Immature natural killer cell (primary cell): ENCODE measurements around the gene RTP1. TPM values are rescaled to one million over a fixed set of nuclear protein-coding genes. Genes with fewer than 3 reads are reported as not detected.

Experiments used
- DNase-seq, 3 donors: peaks; one replicate each; pipeline ENCODE4 v3.0.0; 2022; ENCODE audit warnings: mixed read lengths in 1 of 3
- H3K27ac Mint-ChIP-seq, 6 donors: one replicate each; pipeline ENCODE4 v1.8.0; 2020; ENCODE audit warnings: mixed read lengths in 6 of 6, mild to moderate bottlenecking in 5 of 6, inconsistent platforms in 4 of 6, moderate library complexity in 3 of 6
- H3K27me3 Mint-ChIP-seq, 3 donors: one replicate each; pipeline ENCODE4 v1.8.0; 2020 to 2021; ENCODE audit warnings: low read depth in 3 of 3, mild to moderate bottlenecking in 3 of 3, mixed read lengths in 3 of 3, moderate library complexity in 3 of 3, inconsistent platforms in 1 of 3
- H3K36me3 Mint-ChIP-seq, 3 donors: one replicate each; pipeline ENCODE4 v1.8.0; 2020; ENCODE audit warnings: mixed read lengths in 3 of 3, inconsistent platforms in 2 of 3, mild to moderate bottlenecking in 2 of 3
- H3K4me1 Mint-ChIP-seq, 2 donors: one replicate each; pipeline ENCODE4 v1.8.0; 2020; ENCODE audit warnings: inconsistent platforms in 2 of 2, mild to moderate bottlenecking in 2 of 2, mixed read lengths in 2 of 2, moderate library complexity in 1 of 2
- H3K4me3 Mint-ChIP-seq, 5 donors: one replicate each; pipeline ENCODE4 v1.8.0; 2020; ENCODE audit warnings: mild to moderate bottlenecking in 5 of 5, mixed read lengths in 5 of 5, inconsistent platforms in 3 of 5, moderate library complexity in 3 of 5
- H3K9me3 Mint-ChIP-seq, 6 donors: one replicate each; pipeline ENCODE4 v1.8.0; 2020; ENCODE audit warnings: mild to moderate bottlenecking in 6 of 6, mixed read lengths in 6 of 6, inconsistent platforms in 4 of 6, moderate library complexity in 3 of 6
- polyA plus RNA-seq, 3 donors: library from polyadenylated mRNA; unstranded; fragments of 300-500 nt; fragmentation: Illumina TruSeq; gene quantifications; one replicate each; pipeline ENCODE4 v1.2.3, GENCODE V29; 2021

The RTP1 gene
- polyA plus RNA-seq, 3 donors from 2014 or later, result not detected

DNA sequence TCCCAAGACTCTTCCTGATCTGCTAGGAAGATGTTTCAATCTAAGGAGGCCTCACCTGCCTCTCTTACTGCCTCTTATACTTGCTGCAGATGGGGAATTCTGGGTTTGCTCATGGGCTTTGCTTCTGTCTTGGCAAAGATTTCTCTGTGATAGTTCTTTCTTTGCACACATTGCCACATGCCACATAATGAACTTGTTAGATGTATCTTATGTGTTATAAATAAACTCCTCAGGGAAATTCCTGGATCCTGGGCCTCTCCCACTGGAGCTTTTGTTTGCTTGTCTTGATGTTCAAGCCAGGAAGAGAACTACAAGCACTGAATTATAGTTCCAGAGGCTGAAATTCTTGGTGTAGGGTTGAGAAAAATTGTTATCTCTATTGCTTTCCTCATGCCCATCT lies 12.2 kb downstream of the RTP1 start:
- no peaks in the 10 kb centered on the region for H3K4me1 Mint-ChIP-seq
- H3K4me3 Mint-ChIP-seq, result no peak overlapping the region
- H3K9me3 Mint-ChIP-seq, result no peaks in the 10 kb centered on the region
- peaks cover 0 to 9% (median 1%) of the 10 kb centered on the region in 3 donors for H3K27me3 Mint-ChIP-seq
- no peaks in the 10 kb centered on the region for H3K36me3 Mint-ChIP-seq
- H3K27ac Mint-ChIP-seq, result no peak overlapping the region
- no peak for DNase-seq

GRCh38 chr3:187210091-187210490 lies 12.8 kb downstream of the RTP1 start:
- Mint-ChIP-seq H3K36me3 (no peaks in the 10 kb centered on the region), H3K27ac (no peak overlapping the region), H3K4me1 (no peaks in the 10 kb centered on the region), H3K9me3 (no peaks in the 10 kb centered on the region), H3K27me3 (peaks cover 0 to 9% (median 1%) of the 10 kb centered on the region in 3 donors), H3K4me3 (no peak overlapping the region)
- no peak for DNase-seq

GRCh38 chr3:187210545-187211327 lies 13.4 kb downstream of the RTP1 start:
- DNase-seq, result no peak
- Mint-ChIP-seq H3K36me3 (no peaks in the 10 kb centered on the region), H3K9me3 (no peaks in the 10 kb centered on the region), H3K27me3 (peaks cover 0 to 9% (median 1%) of the 10 kb centered on the region in 3 donors), H3K4me1 (no peaks in the 10 kb centered on the region), H3K4me3 (no peak overlapping the region), H3K27ac (no peak overlapping the region)

- no peak overlapping the region for H3K4me3 Mint-ChIP-seq
- DNase-seq, result no peak
- H3K9me3 Mint-ChIP-seq, result no peaks in the 10 kb centered on the region
- no peaks in the 10 kb centered on the region for H3K4me1 Mint-ChIP-seq
- no peak overlapping the region for H3K27ac Mint-ChIP-seq
- no peaks in the 10 kb centered on the region for H3K36me3 Mint-ChIP-seq
- peaks cover 0 to 8% (median 1%) of the 10 kb centered on the region in 3 donors for H3K27me3 Mint-ChIP-seq
Observed at GRCh38 chr3:187211532-187212195, 14.4 kb downstream of the RTP1 start.

DNA sequence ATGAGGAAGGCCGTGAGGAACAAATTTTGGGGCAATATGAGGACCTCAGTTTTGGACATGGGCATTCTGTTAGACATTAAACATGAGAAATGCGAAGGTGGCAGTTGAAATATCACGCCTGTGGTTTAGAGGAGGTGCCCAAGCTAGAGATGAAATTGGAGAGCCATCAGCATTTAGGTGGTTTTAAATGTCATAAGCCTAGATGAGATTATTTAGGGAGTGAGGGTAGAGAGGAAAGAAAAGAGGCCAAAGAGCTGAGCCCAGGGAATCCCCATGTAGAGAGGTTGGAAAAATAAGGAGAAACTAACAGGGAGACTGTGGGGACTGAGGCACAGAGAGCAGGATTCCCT lies 14.9 kb downstream of the RTP1 start:
- Mint-ChIP-seq H3K4me1 (no peaks in the 10 kb centered on the region), H3K4me3 (no peak overlapping the region), H3K36me3 (no peaks in the 10 kb centered on the region), H3K9me3 (no peaks in the 10 kb centered on the region), H3K27ac (no peak overlapping the region), H3K27me3 (peaks cover 0 to 5% (median 1%) of the 10 kb centered on the region in 3 donors)
- DNase-seq, result no peak

GRCh38 chr3:187212705-187213104 lies 15.4 kb downstream of the RTP1 start:
- H3K4me3 Mint-ChIP-seq, result no peak overlapping the region
- H3K36me3 Mint-ChIP-seq, result no peaks in the 10 kb centered on the region

GRCh38 chr3:187213616-187214015 lies 16.3 kb downstream of the RTP1 start:
- no peak overlapping the region for H3K27ac Mint-ChIP-seq
- no peaks in the 10 kb centered on the region for H3K9me3 Mint-ChIP-seq
- no peaks in the 10 kb centered on the region for H3K4me1 Mint-ChIP-seq
- no peak for DNase-seq
- no peak overlapping the region for H3K4me3 Mint-ChIP-seq
- no peaks in the 10 kb centered on the region for H3K36me3 Mint-ChIP-seq
- H3K27me3 Mint-ChIP-seq, result peaks cover 0 to 2% (median 1%) of the 10 kb centered on the region in 3 donors

More at GRCh38 chr3:187212705-187213104, 15.4 kb downstream of the RTP1 start:
- Mint-ChIP-seq H3K4me1 (no peaks in the 10 kb centered on the region), H3K9me3 (no peaks in the 10 kb centered on the region), H3K27me3 (peaks cover 0 to 5% (median 1%) of the 10 kb centered on the region in 3 donors), H3K27ac (no peak overlapping the region)
- no peak for DNase-seq

DNA sequence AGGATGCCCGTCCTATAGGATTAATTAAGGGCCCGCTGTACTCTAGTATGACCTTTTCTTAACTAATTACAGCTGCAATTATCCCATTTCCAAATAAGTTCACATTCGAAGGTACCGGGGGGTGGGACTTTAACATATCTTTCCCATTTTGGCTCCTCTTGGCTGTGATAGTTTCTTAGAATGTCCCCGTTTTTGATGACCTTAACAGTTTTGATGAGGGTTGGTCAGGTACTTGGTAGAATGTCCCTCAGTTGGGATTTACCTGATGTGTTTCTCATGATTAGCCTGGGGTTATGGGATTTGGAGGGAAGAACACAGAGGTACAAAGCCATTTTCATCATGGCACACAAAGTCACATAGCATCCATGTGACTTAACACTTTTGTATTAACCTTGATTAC lies 18.2 kb downstream of the RTP1 start:
- Mint-ChIP-seq H3K4me1 (no peaks in the 10 kb centered on the region), H3K36me3 (no peaks in the 10 kb centered on the region), H3K9me3 (no peaks in the 10 kb centered on the region), H3K4me3 (no peak overlapping the region), H3K27ac (no peak overlapping the region), H3K27me3 (peaks cover 0 to 1% (median 0%) of the 10 kb centered on the region in 3 donors)
- DNase-seq, result no peak

DNA sequence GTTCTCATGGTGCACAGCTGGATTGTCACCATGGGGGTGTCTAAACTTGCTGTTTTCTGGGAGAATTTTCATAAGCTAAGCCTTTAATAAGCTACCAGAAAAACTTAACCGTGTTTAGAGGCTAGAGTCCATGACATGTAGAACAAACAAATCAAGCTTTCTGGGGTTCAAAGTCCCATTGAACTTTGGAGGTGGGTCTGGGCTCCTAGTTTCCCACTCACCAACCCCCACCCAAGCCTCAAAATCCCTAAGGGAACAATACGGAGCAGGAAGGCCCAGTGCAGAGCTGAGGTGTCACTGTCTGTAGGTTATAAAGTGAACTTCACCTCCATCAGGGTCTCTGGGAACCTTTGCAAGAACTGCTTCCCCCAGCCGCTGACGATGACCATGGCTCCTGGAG lies 25.5 kb downstream of the RTP1 start:
- peaks cover 1 to 5% (median 4%) of the 10 kb centered on the region in 3 donors for H3K27me3 Mint-ChIP-seq
- no peaks in the 10 kb centered on the region for H3K36me3 Mint-ChIP-seq
- H3K4me1 Mint-ChIP-seq, result no peaks in the 10 kb centered on the region
- no peak overlapping the region for H3K27ac Mint-ChIP-seq
- no peaks in the 10 kb centered on the region for H3K9me3 Mint-ChIP-seq
- H3K4me3 Mint-ChIP-seq, result no peak overlapping the region
- DNase-seq, result no peak

GRCh38 chr3:187223799-187224198 lies 26.5 kb downstream of the RTP1 start:
- no peaks in the 10 kb centered on the region for H3K9me3 Mint-ChIP-seq
- H3K36me3 Mint-ChIP-seq, result no peaks in the 10 kb centered on the region
- H3K4me1 Mint-ChIP-seq, result no peaks in the 10 kb centered on the region
- DNase-seq, result no peak
- H3K27ac Mint-ChIP-seq, result no peak overlapping the region
- H3K4me3 Mint-ChIP-seq, result no peak overlapping the region
- H3K27me3 Mint-ChIP-seq, result peaks cover 1 to 7% (median 6%) of the 10 kb centered on the region in 3 donors

- Mint-ChIP-seq H3K9me3 (no peaks in the 10 kb centered on the region), H3K36me3 (no peaks in the 10 kb centered on the region), H3K4me3 (no peak overlapping the region), H3K27ac (no peak overlapping the region), H3K4me1 (no peaks in the 10 kb centered on the region), H3K27me3 (peaks cover 1 to 7% (median 7%) of the 10 kb centered on the region in 3 donors)
- DNase-seq, result no peak
Observed at GRCh38 chr3:187227658-187228258, 30.5 kb downstream of the RTP1 start.

- H3K9me3 Mint-ChIP-seq, result no peaks in the 10 kb centered on the region
- no peak for DNase-seq
- peaks cover 1 to 7% (median 4%) of the 10 kb centered on the region in 3 donors for H3K27me3 Mint-ChIP-seq
- no peaks in the 10 kb centered on the region for H3K36me3 Mint-ChIP-seq
- H3K27ac Mint-ChIP-seq, result no peak overlapping the region
- H3K4me1 Mint-ChIP-seq, result no peaks in the 10 kb centered on the region
- H3K4me3 Mint-ChIP-seq, result no peak overlapping the region
Observed at GRCh38 chr3:187228740-187229139, 31.5 kb downstream of the RTP1 start.

DNA sequence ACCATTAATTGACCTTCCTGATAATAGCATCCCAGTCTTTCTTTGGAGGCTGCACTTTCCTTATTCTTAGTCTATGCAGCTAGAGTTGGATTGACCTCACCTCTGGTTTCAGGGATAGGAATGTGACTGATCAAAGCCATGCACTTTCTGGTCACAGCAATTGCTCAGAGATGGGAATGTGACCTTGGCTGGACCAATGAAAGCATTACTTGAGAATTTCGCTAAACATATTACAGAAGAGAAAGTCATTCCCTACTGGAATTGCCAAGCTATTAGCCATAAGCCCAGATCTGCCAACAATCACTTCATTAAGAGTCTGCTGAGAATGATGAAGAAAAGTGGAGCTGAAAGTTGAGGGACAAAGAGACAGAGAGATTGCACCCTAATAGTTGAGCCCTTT lies 32.7 kb downstream of the RTP1 start:
- no peaks in the 10 kb centered on the region for H3K9me3 Mint-ChIP-seq
- peaks cover 1 to 7% (median 3%) of the 10 kb centered on the region in 3 donors for H3K27me3 Mint-ChIP-seq
- no peak overlapping the region for H3K4me3 Mint-ChIP-seq
- no peak overlapping the region for H3K27ac Mint-ChIP-seq
- no peak for DNase-seq
- H3K4me1 Mint-ChIP-seq, result no peaks in the 10 kb centered on the region
- no peaks in the 10 kb centered on the region for H3K36me3 Mint-ChIP-seq

GRCh38 chr3:187236962-187237361 lies 39.7 kb downstream of the RTP1 start:
- DNase-seq, result no peak
- Mint-ChIP-seq H3K4me3 (no peak overlapping the region), H3K27me3 (no peaks in the 10 kb centered on the region), H3K9me3 (no peaks in the 10 kb centered on the region), H3K4me1 (no peaks in the 10 kb centered on the region), H3K36me3 (no peaks in the 10 kb centered on the region), H3K27ac (no peak overlapping the region)
